GM19438 (cell line): Measurements from ENCODE around the gene PPP1R2B.

Experiments used
- ATAC-seq: cut with Tn5 transposase; IDR thresholded peaks from one replicate; pipeline ENCODE4 v1.9.1; 2021; ENCODE audit warnings: low read depth; ENCODE audit not compliant: unreplicated experiment

The PPP1R2B gene

DNA sequence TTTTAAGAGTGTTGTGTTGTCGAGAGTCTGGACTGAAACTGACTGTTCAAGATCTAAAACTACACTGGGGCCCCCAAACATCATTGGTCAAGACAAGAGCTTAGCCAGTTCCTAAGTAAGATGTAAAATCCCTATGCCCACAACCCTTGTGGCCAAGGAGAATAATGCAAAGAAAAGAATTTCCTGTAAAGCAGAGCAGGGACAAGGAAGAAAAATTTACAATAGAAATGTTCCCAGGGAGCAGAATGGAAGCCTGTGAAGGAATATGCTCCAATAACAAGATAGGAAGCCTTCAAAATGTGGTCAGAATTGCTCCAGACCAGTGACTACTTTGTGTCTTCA, 20.4 kb downstream of the PPP1R2B start:
- ATAC-seq: no peak

DNA sequence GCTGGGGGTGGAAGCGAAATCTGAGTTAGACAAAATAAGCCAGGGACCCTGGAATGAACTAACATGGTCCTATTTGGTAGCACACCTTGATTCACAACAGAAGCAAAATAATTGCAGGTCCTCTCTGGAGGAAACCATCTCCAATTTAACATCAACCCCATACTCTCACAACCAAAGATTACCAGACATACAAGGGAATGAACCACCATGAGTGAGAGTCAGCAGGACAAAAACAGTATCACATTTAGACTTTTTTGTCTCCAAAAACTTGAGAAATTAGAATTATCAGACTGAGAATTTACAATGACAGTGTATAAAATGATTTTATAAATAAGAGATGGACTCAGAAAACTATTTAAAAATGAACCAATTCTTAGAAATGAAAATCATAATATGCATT, 21.1 kb downstream of the PPP1R2B start:
- ATAC-seq: no peak

DNA sequence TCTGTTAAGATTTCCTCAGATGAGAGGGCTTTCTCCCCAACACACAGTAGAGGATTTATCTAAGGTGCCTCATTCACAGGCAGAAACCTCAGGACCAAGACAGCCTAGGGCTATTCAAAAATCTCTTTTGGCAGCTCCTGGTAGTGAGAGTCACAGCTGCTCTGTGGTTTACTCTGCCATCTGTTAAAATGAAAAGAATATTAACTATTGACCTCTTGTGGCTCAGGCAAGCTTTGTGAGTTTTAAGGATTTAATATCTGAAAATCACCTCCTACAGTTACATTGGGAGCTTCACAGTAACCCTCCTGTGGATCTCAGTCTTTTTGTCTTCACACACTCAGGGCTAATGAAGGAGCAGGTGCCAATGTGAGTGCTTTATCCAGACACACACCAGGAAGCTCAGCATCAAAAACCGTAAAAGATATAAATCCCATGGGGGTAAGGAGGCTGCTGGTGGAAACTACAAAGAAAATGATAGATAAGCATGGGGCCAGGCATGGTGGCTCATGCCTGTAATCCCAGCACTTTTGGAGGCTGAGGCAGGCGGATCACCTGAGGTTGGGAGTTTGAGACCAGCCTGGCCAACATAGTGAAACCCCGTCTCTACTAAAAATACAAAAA, 29.7 kb downstream of the PPP1R2B start:
- ATAC-seq: peak; percentile 95

DNA sequence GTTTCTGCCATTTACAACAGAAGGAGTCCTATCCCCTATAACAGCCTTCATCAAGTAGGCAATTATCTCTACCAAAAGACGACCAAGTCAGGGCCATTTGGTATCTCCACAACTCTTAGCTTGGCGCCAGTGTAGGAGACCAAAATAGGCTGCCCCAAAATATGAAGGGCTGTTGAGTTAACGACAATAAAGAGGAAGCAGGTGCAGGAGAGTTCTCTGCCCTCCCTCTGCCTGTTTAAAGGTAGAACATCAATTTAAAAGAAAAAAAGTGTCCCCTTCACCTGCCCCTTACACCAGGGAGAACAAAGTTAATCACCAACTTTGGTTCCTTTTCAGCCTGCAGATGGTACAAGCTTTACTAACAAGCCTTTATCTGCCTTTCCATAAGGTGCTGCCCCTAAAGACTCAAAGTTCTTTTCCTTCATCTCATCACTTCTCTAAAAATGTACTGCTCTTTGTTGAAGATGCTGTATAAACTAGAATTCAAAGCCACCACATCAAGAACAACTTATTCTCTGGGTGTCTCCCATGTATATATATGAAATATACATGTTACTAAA, 33.3 kb downstream of the PPP1R2B start:
- ATAC-seq: no peak

DNA sequence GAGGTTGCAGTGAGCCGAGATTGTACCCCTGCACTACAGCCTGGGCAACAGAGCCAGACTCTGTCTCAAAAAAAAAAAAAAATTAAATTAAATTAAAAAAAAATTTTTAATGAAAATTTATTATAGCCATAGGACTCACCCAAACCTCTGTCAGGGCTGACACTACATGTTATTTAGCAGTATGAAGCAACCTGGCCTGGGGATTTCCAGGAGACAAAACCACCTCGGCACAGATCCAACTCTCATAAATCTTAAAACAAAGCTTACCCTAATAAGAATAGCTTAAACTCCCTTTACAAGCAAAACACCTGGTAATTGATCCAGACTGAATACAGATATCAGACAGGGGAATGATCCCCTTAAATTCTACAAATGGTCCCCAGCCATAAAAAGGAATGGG, 38.4 kb downstream of the PPP1R2B start:
- no peak for ATAC-seq

DNA sequence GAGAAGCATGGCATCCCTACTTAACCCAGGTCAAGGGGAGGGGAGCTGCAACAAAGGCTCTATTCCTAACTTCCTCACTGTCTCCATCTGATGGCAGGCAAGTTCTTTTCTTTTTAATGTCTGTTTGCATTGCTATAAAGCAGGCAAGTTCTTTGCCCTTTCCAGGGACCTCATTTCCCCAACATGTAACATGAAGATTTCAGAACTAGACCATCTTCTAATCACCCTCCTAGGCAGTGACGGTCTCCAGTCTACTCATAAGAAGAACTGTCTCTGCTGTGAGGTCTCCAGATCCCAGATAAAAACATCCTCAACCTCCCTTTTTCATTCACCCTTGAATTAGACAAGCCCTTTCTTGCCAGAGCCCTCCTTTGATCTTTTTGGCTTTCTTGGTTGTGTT, 42.1 kb downstream of the PPP1R2B start:
- ATAC-seq: no peak

DNA sequence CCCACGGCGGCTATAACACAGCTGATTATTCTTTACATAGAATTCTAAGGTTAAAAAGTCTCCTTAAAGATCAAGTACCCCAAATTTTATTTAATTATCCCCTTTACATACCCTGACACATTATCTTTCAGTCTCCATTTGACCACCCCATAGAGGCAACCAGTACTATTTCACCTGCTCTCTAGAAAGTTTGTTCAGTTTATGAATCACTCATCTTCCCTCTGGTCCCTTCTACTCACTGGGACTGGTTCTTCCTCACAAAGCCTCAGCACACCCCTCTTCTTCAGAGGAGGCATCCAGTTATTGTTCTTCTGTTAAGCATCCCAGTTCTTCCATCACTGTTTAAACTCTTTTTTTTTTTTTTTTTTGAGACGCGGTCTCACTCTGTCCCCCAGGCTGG, 42.8 kb downstream of the PPP1R2B start:
- ATAC-seq: no peak

DNA sequence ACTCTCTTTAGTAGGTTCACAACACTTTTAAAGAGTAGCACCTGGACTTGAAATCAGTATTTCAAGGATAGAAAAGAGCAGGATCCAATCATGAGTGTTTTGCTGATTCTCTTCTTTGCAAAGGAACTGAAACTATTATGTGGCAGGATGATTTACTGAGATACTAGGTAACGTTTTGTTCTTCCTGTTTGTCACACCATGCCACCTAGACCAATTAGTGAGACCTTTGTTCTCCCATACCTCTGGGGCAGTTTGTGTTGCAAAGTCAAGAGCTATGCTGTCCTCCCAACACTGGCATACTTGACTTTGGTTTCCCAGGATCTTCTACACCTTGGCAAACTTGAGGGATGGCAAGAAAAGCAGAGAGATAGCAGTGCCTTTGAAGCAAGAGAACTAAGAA, 43.4 kb downstream of the PPP1R2B start:
- peak; percentile 61 for ATAC-seq

DNA sequence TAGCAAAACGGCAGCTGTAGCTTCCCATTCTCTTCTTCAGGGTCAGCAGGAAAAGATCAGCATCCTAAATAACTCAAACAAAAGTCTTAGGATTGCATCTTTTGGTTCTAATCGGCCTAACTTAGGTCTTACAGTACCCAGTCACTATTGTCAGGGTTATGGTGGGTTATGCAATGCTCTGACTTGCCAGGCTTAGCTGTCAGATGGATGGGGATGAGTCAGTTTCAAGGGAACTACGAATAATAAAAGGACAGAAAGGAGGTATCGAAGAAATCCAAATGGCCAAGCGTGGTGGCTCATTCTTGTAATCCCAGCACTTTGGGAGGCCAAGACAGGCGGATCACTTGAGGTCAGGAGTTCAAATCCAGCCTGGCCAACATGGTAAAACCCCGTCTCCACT, 46.5 kb downstream of the PPP1R2B start:
- ATAC-seq: no peak
